ENCODE results near the gene DHH.

- no peak for TF ChIP-seq CTCF (conservative IDR thresholded peaks at IDR 0.05)
- TF ChIP-seq ZFX (IDR thresholded peaks at IDR 0.05) = no peak
Measured at GRCh38 chr12:49100380-49100779, 5.8 kb upstream of the DHH start.
